HepG2 (cell line): ENCODE data around the gene CRIP1. TPM values are rescaled to one million over a fixed set of nuclear protein-coding genes. Genes with fewer than 3 reads are reported as not detected.

ENCODE experiments used
- ATF7 ChIP-seq, 2 experiments: fragments of 450-650 bp in 1 of 2; sonication (generic) in 1 of 2; formaldehyde crosslinking in 1 of 2; IDR thresholded peaks; 2 replicates each; pipeline versions ENCODE4 v1.4.0 to v1.6.1; 2016 to 2020; ENCODE audit warnings: antibody characterized with exemption in 1 of 2, mild to moderate bottlenecking in 1 of 2, missing genetic modification reagents in 1 of 2
- BORCS8-MEF2B ChIP-seq: sonication (generic); formaldehyde crosslinking; IDR thresholded peaks from 2 replicates; pipeline ENCODE4 v1.8.0; 2022; ENCODE audit warnings: mild to moderate bottlenecking, missing genetic modification reagents
- EHMT2 ChIP-seq: fragments of 200-600 bp; sonication (generic); IDR thresholded peaks from 2 replicates; pipeline ENCODE4 v1.7.0; 2017; ENCODE audit warnings: antibody characterized with exemption, low read depth, low read length, borderline replicate concordance
- ELF1 ChIP-seq: sonication (generic); formaldehyde crosslinking; IDR thresholded peaks from 2 replicates; pipeline ENCODE4 v1.4.0; 2020; ENCODE audit warnings: missing genetic modification reagents
- EZH2 ChIP-seq: conservative IDR thresholded peaks from 2 replicates; pipeline ENCODE4 v1.6.1; 2012; ENCODE audit warnings: mild to moderate bottlenecking, low read depth, low read length, moderate library complexity
- FOSL2 ChIP-seq: sonication (generic); formaldehyde crosslinking; IDR thresholded peaks from 2 replicates; pipeline ENCODE4 v1.4.0; 2020; ENCODE audit warnings: missing genetic modification reagents
- MED1 ChIP-seq: sonication (generic); formaldehyde crosslinking; IDR thresholded peaks from 2 replicates; pipeline ENCODE4 v1.4.0; 2020; ENCODE audit warnings: missing genetic modification reagents
- NCOA2 ChIP-seq: sonication (generic); formaldehyde crosslinking; IDR thresholded peaks from 2 replicates; pipeline ENCODE4 v1.8.0; 2022; ENCODE audit warnings: inconsistent platforms
- NRL ChIP-seq: sonication (generic); formaldehyde crosslinking; IDR thresholded peaks from 2 replicates; pipeline ENCODE4 v1.5.0; 2020; ENCODE audit warnings: missing genetic modification reagents, mild to moderate bottlenecking, moderate library complexity, borderline replicate concordance
- PHF5A ChIP-seq: IDR thresholded peaks from one replicate; pipeline ENCODE4 v1.6.1; 2018; ENCODE audit warnings: low read depth, missing genetic modification reagents; ENCODE audit not compliant: unreplicated experiment
- PRDM15 ChIP-seq: sonication (generic); formaldehyde crosslinking; IDR thresholded peaks from 2 replicates; pipeline ENCODE4 v1.4.0; 2020; ENCODE audit warnings: missing genetic modification reagents
- RARG ChIP-seq: sonication (generic); formaldehyde crosslinking; IDR thresholded peaks from 2 replicates; pipeline ENCODE4 v1.4.0; 2020; ENCODE audit warnings: low read depth, mild to moderate bottlenecking, missing genetic modification reagents
- RELA ChIP-seq: sonication (generic); formaldehyde crosslinking; IDR thresholded peaks from 2 replicates; pipeline ENCODE4 v1.4.0; 2020; ENCODE audit warnings: missing genetic modification reagents
- REXO4 ChIP-seq: sonication (generic); formaldehyde crosslinking; IDR thresholded peaks from 2 replicates; pipeline ENCODE4 v1.8.0; 2022; ENCODE audit warnings: missing genetic modification reagents, mild to moderate bottlenecking, borderline replicate concordance
- ZBTB21 ChIP-seq: sonication (generic); formaldehyde crosslinking; IDR thresholded peaks from 2 replicates; pipeline ENCODE4 v1.4.0; 2020; ENCODE audit warnings: missing genetic modification reagents
- ZFP36 ChIP-seq: fragments of 150-350 bp; IDR thresholded peaks from 2 replicates; pipeline ENCODE4 v1.6.1; 2018; ENCODE audit warnings: borderline replicate concordance, low read length, low read depth; ENCODE audit not compliant: partially characterized antibody
- ZFP37 ChIP-seq: sonication (generic); formaldehyde crosslinking; IDR thresholded peaks from 2 replicates; pipeline ENCODE4 v1.4.0; 2020; ENCODE audit warnings: missing genetic modification reagents, borderline replicate concordance
- ZFP62 ChIP-seq: sonication (generic); formaldehyde crosslinking; IDR thresholded peaks from 2 replicates; pipeline ENCODE4 v1.4.0; 2020; ENCODE audit warnings: missing genetic modification reagents
- ZNF292 ChIP-seq: sonication (generic); formaldehyde crosslinking; IDR thresholded peaks from 2 replicates; pipeline ENCODE4 v1.8.1; 2022; ENCODE audit warnings: mild to moderate bottlenecking, low read depth, missing genetic modification reagents, borderline replicate concordance
- ZNF3 ChIP-seq: IDR thresholded peaks from 2 replicates; pipeline ENCODE4 v1.7.0; 2017; ENCODE audit warnings: inconsistent platforms
- ZNF432 ChIP-seq: sonication (generic); formaldehyde crosslinking; IDR thresholded peaks from 2 replicates; pipeline ENCODE4 v1.5.0; 2020; ENCODE audit warnings: missing genetic modification reagents, mild to moderate bottlenecking, borderline replicate concordance
- ZNF883 ChIP-seq: sonication (generic); formaldehyde crosslinking; IDR thresholded peaks from 2 replicates; pipeline ENCODE4 v1.5.1; 2020; ENCODE audit warnings: mild to moderate bottlenecking, missing genetic modification reagents; ENCODE audit errors: not compliant biosample characterization
- polyA plus RNA-seq, 8 experiments: library from polyadenylated mRNA; depleted of rRNA in 3 of 8; stranded (reverse) in 7 of 8; unstranded in 1 of 8; fragments of >200 nt; fragmentation: Illumina TruSeq in 4 of 8; extraction: Trizol in 4 of 8; gene quantifications; 2 replicates each; pipeline versions ENCODE4 v1.2.1 to v1.2.3, GENCODE V29; 2011 to 2016; ENCODE audit warnings: low read depth in 4 of 8, missing spikeins in 1 of 8, mixed read lengths in 1 of 8; ENCODE audit not compliant: insufficient read depth in 1 of 8
- total RNA-seq, 5 experiments: library from RNA; depleted of rRNA; stranded (reverse); fragments of >200 nt; fragmentation: Illumina TruSeq; extraction: Trizol; gene quantifications; 2 replicates each; pipeline ENCODE4 v1.2.3, GENCODE V29; 2016; ENCODE audit warnings: low read depth in 1 of 5
- TF ChIP-seq, protein P1 (sequence below): sonication (generic); formaldehyde crosslinking; conservative IDR thresholded peaks from 2 replicates; pipeline ENCODE4 v1.8.0; 2022; ENCODE audit warnings: mild to moderate bottlenecking, moderate library complexity, missing genetic modification reagents

Gene CRIP1
- total and polyA plus RNA-seq, 2 of the 13 experiments (the other 11 are each of a cell fraction or from before 2014, with no cell fraction given) = 53.9 to 59.5 TPM

GRCh38 chr14:105495990-105496830 lies 9.5 kb downstream of the CRIP1 start (continued):
- TF ChIP-seq, protein P1, sequence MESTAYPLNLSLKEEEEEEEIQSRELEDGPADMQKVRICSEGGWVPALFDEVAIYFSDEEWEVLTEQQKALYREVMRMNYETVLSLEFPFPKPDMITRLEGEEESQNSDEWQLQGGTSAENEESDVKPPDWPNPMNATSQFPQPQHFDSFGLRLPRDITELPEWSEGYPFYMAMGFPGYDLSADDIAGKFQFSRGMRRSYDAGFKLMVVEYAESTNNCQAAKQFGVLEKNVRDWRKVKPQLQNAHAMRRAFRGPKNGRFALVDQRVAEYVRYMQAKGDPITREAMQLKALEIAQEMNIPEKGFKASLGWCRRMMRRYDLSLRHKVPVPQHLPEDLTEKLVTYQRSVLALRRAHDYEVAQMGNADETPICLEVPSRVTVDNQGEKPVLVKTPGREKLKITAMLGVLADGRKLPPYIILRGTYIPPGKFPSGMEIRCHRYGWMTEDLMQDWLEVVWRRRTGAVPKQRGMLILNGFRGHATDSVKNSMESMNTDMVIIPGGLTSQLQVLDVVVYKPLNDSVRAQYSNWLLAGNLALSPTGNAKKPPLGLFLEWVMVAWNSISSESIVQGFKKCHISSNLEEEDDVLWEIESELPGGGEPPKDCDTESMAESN (CRISPR knock-in tag) = no peak; the same call in 1 of the 2 replicates
- no peak for TF ChIP-seq RARG
- 0 out of 2 replicates have a peak, but pooled peaks have one; percentile 11 for TF ChIP-seq FOSL2 (CRISPR knock-in tag)
- TF ChIP-seq ZFP62 (CRISPR knock-in tag) = no peak
- no peak for TF ChIP-seq ZFP36
- TF ChIP-seq EZH2 = no peak
- no peak for TF ChIP-seq ATF7 (IDR thresholded peaks at IDR 0.05)
- no peak for TF ChIP-seq ATF7 (CRISPR knock-in tag; IDR thresholded peaks at IDR 0.05)
- TF ChIP-seq ZBTB21 (CRISPR knock-in tag) = no peak
- no peak for TF ChIP-seq NRL (CRISPR knock-in tag)
- TF ChIP-seq MED1 = peak; percentile 89
- no peak for TF ChIP-seq PHF5A (CRISPR knock-in tag)
- no peak for TF ChIP-seq ZNF3 (CRISPR knock-in tag)
- no peak for TF ChIP-seq ZFP37 (CRISPR knock-in tag)
- TF ChIP-seq NCOA2 = peak; percentile 81
- TF ChIP-seq ZNF883 (CRISPR knock-in tag) = no peak
- TF ChIP-seq ZNF292 (CRISPR knock-in tag) = no peak; the same call in 1 of the 2 replicates
- no peak for TF ChIP-seq EHMT2
- no peak for TF ChIP-seq RELA
- TF ChIP-seq PRDM15 (CRISPR knock-in tag) = no peak
- peak; percentile 16; the same call in 1 of the 2 replicates for TF ChIP-seq ELF1 (CRISPR knock-in tag)
- no peak for TF ChIP-seq ZNF432
- no peak for TF ChIP-seq REXO4 (CRISPR knock-in tag)
- TF ChIP-seq BORCS8-MEF2B (CRISPR knock-in tag) = peak; percentile 76
